Myocyte (in vitro differentiated cells): ENCODE measurements around the gene DHCR24. TPM values are rescaled to one million over a fixed set of nuclear protein-coding genes. Genes with fewer than 3 reads are reported as not detected.

Source experiments
- DNase-seq: peaks from one replicate; pipeline ENCODE4 v3.0.0-alpha.2; 2012; ENCODE audit warnings: low read depth
- total RNA-seq: library from RNA; depleted of rRNA; stranded (reverse); fragments of >200 nt; gene quantifications from 2 replicates; pipeline ENCODE4 v1.2.3, GENCODE V29; 2014

Gene DHCR24
- total RNA-seq, 1 donor from 2014 or later = 44.5 TPM

DNA sequence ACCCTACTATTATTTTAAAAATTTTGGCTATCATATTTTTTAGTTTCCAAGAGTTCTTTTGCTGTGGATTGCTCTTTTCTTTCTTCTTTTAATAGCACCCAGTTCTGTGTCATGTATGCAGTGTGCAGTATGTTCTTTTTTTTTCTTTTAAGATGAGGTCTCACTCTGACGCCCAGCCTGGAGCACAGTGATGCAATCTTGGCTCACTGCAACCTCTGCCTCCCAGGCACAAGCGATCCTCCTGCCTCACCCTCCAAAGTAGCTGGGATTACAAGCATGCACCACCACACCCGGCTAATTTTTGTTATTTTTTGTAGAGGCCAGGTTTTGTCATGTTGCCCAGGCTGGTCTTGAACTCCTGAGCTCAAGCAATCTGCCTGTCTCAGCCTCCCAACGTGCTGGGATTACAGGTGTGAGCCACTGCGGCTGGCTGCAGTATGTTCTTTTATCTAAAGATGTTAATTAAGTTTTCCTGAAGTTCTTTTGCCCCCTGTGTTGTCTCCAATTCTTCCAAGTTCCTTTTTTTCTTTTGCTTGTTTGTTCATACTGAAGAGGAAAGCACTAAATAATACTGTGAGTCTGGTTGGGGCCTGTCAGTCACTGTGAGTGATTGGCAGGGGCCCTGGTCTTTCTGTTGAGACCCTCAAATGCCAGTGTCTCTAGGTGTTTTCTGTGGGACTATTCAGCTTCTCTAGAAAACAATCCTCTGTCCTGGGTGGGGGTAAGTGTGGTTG, 68.4 kb downstream of the DHCR24 start:
- DNase-seq = no peak

DNA sequence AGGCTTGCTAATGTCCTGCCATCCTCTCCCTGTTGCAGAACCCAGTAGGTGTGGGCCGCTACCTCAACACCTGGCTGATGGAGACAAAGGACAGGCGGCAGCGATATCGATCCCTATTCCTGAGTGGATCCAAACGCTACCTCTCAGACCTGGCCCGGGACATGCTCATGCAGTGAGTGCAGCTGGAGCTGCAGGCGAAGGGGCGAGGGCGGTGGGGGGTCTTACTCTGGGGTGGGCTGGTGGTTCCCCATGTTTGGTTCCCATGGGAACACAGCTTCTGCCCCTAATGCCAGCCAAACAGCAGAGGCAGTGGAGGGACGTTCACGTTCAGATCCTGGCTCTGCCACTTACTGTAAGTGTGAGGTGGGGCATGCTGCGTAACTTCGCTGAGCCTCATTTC, 70.0 kb downstream of the DHCR24 start:
- no peak for DNase-seq

DNA sequence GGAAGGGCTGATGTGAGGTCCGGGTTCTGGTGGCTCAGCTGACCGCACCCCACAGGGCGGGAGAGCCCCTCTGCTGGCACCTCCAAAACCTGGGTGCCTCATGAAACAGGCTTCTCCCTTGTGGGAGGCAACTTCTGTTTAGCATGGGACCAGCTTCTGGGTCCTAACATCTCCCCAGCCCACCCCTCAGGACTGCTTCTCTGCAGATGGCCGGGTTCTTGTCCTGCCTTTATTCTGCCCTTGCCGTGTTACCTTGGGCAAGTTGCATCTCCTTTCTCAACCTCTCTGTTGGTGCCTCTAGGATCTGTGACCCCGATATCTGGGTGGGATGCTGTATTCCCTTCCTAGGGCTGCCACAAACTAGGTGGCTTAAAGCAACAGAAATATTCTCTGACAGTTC, 70.9 kb downstream of the DHCR24 start:
- DNase-seq = no peak

DNA sequence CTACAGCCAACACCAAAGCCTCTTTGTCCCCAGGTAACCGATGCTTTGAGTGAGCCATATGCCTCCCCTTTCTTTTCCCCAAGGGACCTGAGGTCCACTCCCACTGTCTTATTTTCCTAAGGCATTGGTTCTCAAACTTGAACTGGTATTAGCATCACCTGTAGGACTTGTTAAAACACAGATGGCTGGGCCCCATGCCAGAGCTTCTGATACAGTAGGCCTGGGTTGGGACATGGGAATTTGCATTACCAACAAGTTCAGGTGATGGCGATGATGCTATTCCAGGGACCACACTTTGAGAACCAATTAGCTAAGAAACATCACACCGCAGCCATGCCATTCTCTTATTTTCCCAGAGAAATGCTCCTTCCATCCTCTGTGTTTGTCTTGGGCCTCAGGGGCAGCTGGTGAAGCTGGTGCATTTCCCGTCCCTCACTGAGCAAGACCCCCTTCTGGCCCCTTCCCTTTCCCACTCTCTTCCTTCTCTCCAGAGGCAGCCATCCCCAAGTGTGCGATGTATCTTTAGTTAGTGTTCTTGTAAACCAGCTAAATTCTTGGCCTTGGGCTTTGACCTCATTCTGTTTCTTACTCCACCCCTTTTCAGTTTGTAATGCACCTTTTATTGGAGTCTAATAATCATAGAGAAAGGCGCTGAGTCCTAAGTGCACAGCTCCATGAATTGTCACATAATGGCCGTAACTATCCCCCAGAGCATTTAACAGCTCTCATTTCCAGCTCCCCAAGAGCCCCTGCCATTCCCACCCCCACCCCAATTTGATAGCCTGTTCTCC, 71.7 kb downstream of the DHCR24 start:
- DNase-seq = no peak

DNA sequence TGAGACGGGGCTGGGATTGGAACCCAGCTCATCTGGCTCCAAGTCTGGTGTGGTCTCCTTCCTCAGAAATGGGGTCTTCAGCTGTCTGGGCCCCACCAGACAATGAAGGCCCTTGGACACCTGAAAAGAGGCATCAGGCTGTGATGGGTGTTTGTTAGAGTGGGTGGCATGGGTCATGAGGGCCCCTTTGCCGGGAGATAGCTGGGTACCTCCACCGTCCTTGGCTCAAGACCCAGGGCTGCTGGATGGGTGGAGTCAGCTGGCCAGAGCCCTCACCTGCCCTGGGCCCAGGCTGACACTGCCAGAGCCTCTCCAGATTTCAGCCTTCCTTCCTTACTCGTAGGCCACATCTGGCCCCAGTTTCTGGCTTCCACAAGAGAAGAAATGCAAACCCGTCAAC, 72.4 kb downstream of the DHCR24 start:
- DNase-seq = no peak

DNA sequence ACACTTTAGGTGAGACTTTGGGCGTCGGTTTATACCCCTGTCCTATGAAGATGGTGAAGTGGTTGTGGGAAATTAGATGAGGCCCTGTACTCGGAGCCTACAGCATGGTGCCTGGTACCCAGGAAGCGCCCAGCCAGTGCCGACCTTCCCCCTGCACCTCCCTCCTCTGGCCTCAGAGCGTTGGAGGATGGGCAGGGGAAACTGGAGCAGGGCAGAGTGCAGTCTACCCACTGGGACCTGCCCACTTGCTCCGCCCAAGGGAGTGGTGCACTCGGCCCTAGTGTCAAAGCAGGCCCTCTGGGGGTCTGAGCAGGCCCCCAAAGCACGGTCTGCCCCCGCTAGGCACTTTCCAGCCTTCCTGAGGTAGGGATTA, 72.9 kb downstream of the DHCR24 start:
- no peak for DNase-seq

DNA sequence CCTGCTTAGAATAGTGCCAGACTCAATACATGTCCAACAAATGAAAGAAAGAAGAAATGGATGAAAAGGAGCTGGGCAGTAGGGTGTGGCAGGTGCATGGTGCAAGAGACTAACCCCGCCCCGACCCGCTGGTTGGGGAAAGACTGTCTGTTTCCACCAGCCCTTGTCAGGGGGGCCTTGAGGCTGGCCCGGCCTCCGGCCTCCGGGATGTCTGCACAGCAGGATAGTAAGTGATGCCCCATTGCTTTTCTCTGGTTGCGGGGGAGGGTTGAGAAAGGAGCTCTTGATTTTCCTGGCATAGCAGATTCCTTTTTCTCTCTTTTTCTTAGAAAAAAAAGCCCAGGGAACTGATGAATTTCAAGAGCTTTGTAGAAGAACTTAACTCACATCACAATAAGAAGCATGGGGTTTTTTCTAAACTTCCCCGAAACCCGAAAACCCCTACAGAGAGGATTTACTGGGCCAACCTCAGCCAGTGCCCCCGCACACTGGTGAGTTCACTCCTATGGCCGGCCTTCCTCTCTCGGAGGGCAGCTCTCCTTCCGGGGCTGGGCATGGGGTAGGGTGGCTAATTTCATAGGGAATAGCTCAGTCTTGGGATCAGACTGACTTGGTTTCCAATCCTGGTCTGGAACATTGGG, 73.4 kb downstream of the DHCR24 start:
- DNase-seq = no peak

DNA sequence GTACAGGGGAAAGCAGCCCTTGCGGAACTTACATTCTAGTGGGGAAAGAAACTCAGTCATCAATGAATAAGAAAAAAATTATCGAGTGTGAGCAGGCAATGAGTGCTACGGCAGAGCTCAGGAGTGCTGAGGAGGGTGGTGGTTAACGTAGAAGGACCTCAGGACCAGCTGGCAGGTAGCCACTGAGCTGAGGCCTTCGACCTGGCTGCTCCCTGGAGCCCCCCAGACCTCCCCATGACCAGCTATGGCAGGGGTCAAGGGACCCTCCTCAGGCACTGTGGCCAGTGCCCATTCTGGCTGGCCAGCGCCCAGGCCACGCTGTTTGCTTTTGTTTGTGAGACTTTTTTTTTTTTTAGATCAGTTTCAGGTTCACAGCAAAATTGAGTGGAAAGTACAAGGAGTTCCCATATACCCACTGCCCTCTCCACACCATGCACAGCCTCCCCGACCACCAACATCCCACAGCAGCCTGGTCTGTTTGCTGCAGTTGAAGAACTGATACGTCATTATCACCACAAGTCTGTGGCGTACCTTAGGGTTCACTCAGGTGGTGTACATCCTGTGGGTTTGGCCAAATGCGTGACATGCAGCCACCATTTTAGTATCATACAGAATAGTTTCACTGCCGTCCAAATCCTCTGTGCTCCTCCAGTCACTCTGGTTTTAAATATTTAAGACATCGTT, 74.1 kb downstream of the DHCR24 start:
- no peak for DNase-seq

DNA sequence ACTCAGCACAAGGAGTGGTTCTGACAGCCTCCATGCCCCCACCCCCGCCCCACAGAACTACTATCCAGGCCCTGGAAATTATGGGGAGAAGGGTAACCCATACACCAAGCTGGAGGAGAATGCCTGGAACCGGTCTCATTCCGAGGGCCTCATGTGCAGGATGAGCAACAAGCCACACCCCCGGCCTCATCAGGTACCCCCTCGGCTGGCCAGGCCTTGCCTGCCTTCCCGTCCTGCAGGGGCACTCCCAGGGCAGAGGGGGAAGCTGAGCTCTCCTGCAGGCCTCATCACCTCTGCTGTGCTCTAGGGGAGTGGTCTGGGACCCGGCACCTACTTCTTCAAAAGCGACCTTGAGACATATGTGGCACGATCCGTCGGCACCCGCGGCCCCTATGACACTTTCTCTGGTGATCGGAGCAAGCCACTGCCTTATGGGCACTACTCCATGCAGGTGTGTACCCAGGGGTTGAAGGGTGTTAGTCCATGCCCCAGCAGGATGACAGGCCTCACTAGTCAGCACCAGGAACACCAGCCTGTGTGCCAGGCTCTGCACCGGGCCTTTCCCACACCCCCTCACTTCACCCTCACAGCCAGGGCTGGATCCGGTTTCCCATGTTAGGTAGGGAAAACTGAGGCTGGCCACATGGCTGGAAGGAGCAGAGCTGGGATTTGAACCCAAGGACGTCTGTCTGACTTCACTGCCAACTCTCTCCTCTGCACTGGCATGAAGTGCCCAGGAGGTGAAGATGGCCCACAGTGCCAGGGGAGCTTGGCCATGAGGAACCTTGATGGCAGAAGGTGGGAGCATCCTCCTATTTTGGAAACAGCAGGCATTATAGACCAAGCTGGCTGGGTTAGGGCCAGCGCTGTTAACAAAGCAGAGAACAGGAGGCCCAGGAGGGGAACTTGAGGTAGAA, 75.0 kb downstream of the DHCR24 start:
- no peak for DNase-seq

DNA sequence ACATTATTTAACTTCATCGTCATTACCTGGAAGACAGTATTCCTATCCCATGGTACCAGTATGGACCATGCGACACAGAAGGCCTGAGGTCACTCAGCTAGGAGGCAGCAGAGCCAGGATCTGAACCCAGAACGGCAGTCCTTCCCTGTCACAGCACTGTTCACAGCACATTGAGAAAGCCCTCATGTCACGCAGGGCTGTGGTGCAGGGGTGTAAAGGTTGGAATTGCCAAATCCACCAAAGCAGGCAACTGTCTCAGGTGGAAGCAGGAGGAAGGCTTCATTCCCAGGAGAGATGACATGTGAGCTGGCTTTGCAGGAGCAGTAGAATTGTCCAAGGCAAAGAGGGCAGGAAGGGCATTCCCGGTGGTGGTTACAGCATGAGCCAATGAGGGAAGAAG, 75.9 kb downstream of the DHCR24 start:
- DNase-seq = no peak

DNA sequence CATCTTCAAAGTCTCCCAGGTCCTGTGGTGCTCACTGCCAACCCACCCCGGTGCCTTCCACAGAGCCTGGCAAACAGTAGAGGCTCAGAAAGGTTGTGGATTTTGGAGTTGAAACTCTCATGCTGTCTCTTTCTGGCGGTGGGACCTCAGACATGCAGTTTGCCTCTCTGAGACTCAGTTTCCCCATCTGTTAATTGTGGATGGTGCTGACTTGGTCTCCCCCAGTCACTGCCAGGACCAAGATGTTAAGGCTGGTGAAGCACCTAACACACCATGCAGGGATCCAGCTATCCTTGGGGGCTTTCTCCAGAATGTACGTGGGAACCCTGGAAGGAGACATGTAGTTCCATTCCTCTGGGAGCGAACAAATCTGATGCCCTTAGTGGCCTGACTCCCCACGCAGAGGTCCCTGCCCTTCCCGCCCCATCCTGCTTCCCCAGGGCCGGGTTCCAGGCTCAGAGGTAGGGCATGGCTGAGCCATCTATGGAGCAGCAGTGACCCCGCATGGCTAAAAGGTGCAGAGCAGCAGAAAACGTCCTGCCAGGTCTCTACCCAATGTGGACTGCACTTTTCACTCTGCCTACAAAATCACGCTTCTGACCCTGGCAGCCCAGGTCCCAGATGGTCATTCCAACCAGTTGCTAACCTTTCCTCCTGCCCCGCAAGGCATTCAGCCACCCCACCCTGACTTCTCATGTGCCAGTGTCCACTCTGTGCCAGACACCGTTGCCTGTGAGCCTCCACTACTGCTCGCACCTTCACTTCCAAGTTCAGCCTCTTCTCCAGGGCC, 76.6 kb downstream of the DHCR24 start:
- peak; percentile 65 for DNase-seq

DNA sequence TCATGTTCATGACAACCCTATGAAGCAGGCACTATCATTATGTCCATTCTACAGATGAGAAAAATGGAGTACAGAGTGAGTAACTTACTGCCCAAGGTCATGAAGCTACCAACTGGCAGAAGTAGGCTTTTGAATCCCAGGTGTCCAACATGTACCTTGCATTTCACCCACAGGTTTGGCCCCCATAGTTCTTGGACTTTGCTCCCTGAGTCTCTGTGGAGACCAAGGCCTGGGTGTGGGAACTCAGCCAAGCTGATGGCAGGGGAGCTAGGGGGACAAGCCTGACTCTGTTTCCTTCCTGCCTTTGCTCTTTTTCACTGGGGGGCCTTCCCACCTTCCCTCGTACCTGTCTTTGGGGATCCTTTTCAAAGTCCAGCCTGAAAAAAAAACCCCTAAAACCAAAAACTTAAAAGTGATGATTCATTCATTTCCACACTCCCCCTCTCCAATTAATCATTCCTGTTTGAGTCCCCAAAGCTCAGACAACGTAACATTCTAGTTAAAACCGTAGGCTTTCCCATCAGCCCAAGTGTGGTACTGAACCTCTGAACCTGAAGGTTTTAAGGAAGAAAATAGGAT, 77.4 kb downstream of the DHCR24 start:
- DNase-seq = no peak

DNA sequence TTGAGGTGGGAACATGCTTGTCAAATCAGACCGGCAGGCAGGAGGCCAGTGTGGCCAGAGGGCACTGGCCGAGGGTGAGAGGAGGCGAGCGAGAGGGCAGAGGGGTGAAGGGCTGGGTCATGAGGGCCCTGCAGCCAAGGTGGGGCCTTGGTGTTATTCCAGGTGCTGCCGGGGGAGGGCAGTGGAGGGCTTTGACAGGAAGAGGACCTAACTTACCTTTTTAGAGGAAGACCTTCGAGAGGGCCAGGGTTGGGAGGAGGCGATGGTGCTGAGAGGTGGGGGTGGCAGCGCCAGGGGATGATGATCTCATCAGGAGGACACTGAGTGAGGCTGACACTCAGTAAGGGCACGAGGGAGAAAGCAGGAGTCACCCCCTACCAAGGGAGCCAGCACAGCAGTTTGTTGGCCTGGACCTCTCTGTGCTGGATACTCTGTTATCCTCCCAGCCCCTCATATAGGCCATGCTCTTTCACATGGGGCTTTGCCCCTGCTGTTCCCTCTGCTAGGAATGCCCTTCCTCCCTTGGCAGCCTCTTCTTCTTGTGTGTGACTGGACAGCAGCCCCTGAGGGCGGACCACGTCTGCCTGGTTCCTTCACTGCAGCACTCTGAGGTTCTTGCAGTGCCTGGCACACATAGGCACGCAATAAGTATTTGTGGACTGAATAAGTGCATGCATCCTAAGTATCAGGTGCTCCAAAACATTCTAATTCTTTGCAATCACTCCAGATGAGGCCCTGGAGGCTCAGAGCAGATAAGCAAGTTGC, 78.4 kb downstream of the DHCR24 start:
- DNase-seq = no peak

DNA sequence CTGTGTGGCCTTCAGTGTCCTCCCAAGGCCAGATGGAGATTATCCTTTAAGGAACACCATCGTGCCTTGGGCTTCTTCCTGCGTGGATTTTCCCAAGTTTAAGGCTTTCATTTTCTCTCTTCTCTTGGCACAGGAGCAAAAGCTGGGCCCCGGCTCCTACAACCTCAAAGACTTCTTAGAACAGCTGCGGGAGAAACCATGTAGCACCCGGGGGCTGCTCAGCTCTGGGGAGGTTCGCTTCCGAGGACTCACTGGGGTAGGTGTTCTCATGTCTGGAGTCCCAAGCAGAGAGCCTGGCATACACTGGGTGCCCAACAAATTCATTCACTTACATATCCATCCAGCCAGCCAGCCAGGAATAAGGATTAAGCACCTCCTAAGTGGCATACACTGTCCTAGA, 79.2 kb downstream of the DHCR24 start:
- peak; percentile 68 for DNase-seq

DNA sequence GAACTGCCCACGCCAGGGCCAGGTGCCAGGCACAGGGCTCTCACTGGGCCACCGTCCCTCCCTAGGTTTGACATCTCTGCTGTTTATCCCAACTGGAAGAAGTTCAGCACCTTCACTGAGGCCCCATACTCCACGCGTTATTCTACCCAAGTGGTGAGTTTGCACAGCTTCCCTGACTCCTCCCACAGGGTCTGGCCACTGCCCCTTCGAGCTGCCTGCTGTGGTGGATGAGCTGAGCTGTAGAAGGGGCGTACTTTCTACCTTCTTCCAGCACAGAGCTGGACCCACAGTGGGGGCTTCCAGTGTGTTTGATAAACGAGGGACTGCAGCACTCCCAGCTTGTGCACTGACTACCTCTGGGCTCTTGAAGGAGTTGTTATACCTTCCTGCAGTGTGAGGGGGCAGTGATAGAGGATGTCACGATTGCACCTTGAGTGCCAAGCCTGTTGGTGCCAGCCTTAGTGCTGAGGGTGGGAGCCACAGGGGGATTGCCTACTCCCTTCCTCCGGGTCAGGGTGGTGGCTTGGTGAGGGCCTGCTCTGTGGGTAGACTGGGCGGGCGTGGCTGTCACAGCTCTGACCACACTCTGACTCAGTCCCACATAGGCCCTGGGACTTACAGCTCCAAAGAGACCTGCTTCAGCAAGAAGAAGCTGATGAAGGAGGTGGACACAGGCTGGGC, 79.9 kb downstream of the DHCR24 start:
- DNase-seq = peak; percentile 84

DNA sequence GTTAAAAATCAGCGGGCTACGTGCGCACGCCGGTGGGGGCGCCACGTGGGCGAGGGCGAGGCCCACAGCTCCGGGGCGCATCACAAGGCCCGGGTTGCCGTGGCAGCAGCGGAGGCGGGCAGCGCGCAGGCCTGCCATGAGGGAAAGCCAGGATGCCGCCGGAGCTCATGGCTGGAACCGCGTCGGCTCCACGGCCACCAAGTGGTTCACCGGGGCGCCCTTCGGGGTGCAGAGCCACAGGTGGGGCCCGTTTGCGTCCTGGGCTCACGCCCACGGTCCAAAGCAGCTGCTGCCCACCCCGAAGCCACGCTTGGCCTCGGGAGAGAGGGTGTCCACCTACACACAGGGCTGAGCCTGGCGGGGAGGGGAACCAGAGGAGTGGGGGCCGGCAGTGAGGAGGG, 81.0 kb downstream of the DHCR24 start:
- DNase-seq = no peak

DNA sequence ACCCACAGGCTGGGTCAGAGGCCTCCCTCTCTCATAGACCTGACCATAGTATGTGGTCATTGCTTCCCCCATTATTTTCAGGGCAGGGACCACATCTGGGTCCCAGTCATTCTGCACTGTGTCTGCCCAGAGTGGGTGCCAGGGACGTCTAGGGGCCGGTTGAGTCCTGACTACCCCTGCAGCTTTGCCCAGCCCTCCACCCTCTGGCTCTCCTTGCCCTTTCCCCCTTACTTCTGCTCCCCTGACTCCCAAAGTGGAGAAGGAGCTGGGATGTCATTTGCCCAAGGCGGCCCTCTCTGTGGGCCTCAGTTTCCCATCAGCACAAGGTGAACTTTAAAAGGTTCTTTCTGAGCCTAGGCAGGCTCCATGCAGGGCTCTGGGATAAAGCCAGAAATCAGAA, 81.5 kb downstream of the DHCR24 start:
- DNase-seq = no peak

DNA sequence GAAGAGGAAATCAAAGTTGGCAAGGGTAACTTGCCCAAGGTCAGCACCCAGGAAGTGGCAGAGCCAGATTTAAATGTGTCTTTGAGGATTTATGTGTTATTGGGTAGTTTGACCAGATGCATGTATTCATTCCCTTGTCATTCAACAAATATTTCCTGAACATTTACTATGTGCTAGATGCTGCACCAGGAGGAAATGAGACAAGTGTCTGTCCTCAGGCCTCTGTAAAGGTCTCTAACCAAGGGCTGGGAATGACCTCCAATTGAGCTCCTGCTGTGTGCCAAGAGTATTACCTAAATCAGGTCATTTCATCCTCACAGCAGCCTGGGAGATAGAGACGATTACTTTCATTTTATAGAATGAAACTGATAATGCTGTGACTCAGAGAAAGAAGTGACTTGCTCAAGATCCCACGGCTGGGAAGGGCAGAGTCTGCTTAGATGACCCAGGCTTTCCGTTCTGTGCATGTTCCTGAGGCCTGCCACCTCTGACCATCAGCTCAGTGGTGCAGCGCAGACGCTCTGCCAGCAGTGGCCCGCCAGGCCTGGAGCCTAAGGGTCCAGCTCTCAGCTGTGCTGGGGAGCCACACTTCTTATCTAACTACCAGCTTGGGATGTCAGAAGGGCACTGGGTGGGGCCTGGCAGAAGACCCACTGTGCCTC, 82.4 kb downstream of the DHCR24 start:
- DNase-seq = no peak
